ENCODE data around the gene CAPNS2.

DNA sequence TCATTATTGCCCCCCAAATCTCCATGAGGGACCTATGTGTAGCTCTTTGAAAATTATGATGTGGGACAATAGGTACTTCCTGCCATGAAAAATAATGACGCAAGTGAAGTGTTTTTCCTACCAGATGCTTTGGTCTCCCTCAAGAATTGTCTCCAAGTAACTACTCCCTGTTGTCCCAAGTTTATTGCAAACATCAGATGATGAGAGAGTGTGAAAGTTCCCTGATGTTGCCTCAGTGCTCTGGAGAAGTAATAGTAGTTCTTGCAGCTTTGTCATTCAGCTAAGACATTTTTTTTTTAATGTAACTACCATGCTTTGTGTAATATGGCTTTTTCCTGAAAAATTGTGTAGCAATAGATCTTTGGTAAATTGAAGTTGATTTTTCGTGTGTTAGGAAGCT is 37.5 kb upstream of the CAPNS2 start:
- no peak for TF ChIP-seq NR2C2 (CRISPR knock-in tag; IDR thresholded peaks at IDR 0.05; ENCODE audit: borderline replicate concordance)
- no peak for TF ChIP-seq ZEB1 (IDR thresholded peaks at IDR 0.05; ENCODE audit: insufficient replicate concordance, low read depth)
